DMS79 treated with DMSO at 0.1 percent for 48 hours (cell line): ENCODE measurements around the gene BET1L.

Experiments used
- DNase-seq: peaks from one replicate; lab custom pipeline; 2025; lab: John Stamatoyannopoulos, UW

BET1L gene

DNA sequence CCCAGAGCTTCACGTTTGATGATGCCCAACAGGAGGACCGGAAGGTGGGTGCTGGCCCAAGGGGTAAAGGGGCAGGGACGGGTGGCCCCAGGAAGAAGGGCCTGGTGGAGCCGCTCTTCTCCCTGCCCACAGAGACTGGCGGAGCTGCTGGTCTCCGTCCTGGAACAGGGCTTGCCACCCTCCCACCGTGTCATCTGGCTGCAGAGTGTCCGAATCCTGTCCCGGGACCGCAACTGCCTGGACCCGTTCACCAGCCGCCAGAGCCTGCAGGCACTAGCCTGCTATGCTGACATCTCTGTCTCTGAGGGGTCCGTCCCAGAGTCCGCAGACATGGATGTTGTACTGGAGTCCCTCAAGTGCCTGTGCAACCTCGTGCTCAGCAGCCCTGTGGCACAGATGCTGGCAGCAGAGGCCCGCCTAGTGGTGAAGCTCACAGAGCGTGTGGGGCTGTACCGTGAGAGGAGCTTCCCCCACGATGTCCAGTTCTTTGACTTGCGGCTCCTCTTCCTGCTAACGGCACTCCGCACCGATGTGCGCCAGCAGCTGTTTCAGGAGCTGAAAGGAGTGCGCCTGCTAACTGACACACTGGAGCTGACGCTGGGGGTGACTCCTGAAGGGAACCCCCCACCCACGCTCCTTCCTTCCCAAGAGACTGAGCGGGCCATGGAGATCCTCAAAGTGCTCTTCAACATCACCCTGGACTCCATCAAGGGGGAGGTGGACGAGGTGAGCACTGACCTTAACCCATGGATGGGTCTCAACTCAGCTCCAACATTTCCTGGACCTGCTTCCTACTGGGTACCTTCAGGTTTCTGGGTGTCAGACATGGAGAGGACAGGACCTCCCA is 2.3 kb upstream of the BET1L start:
- no peak for DNase-seq

DNA sequence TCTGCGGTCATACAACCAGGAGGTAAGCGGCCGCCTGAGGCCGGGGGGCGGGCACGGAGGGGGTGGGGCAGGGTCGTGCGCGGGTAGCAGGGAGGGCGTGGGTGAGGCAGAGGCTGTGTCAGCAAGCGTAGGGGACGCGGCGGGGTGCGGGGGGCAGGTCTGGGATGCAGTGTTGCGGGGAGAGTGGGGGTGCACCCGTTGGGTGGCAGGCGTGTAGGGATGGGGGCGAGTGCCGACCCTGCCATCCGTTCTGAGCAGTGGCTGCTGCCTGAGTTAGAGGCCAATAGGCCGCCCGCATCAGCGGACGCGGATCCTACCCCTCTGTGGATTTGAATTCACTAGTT is 1.7 kb upstream of the BET1L start:
- no peak for DNase-seq

DNA sequence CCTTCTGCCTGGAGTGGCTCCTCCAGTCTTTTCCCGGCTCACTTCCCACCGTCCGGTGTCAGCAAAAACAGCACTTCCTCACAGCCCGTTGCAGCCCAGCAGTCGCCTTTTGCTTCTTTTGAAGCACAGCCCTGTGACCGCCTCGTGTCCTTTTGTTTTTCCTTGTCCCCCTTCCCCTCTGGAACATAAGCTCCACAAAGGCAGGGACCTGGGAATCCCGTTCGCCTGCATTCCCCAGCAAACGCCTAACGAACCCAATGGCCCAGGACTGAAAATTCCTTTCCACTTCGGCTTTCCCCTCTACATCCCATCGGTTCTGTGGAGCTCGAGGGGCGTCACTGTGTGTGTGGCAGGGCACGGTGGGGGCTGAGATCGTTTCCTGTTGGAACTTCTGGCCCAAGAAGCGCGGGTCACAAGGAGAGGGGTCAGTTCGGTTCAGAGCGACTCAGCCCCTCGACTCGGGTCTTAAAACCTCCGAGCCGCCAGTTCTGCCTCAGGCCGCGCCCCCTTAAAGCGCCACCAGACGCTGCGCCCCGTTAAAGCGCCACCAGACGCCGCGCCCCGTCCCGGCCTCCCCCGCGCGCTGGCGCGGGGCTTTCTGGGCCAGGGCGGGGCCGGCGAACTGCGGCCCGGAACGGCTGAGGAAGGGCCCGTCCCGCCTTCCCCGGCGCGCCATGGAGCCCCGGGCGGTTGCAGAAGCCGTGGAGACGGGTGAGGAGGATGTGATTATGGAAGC is 1.1 kb upstream of the BET1L start:
- peak; percentile 28 for DNase-seq

DNA sequence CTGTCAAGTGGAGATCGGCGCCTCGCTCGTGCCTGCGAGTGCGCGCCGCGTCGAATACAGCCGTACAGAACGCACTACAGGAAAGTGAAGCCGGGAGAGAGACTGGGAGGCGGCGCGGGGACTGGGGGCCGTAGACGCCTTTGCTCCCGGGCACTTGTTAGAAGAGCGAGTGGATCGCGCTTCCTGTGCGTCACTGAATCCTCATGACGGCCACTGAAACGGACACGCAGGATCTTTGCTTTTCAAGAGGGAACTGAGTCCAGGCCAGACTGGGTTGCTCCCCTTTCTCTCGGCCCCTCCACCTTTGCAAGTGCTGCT is 623 bp upstream of the BET1L start:
- DNase-seq: no peak

DNA sequence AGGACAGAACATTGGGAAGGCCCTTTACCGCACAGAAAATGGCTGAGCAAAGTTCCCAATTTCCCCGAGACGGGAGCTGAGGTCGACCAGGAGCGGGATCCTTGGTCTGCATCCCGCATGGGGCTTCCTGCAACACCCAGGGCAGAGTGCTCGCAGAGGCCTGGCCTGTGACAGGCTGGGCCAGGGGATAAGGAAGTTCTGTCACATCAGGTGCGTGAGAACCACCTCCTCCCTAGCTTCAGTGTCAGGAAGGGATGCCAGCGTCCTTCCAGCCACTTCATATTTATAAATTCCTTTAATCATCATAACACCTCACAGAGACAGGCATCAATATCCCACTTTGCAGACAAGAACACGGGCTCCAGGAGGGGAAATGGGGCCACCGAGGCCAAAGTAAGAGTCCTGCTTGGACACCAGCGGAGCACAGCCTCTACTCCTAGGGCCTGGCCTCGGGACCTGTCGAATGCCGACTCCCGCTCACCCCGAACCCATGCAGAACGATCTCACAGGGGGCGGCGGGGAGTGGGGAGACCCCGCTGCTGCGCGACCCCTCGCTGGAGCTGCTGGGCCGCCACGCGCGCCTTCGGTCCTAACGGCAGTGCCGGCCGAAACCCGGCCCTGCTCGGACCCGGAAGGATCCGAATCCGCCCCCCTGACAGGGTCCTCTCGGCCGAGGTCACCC is 532 bp downstream of the BET1L start:
- no peak for DNase-seq

DNA sequence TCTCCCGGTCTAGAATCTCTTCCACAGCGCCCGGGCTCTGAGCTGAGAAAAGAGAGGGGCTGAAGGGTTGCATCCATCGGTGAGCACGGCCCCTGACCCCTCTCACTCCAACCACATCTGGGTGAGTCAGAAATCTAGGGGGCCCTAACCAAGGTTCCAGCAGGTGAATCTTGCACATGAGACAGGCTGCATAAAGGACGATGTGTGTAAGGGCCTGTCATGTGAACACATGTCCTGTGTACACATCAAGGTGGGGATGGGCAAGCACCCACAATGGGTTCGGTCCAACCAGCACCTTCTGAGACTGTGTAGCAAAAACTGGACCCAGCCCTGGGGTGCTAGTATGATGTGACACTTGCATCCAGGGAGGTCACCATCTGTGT is 1.2 kb downstream of the BET1L start:
- DNase-seq: no peak

DNA sequence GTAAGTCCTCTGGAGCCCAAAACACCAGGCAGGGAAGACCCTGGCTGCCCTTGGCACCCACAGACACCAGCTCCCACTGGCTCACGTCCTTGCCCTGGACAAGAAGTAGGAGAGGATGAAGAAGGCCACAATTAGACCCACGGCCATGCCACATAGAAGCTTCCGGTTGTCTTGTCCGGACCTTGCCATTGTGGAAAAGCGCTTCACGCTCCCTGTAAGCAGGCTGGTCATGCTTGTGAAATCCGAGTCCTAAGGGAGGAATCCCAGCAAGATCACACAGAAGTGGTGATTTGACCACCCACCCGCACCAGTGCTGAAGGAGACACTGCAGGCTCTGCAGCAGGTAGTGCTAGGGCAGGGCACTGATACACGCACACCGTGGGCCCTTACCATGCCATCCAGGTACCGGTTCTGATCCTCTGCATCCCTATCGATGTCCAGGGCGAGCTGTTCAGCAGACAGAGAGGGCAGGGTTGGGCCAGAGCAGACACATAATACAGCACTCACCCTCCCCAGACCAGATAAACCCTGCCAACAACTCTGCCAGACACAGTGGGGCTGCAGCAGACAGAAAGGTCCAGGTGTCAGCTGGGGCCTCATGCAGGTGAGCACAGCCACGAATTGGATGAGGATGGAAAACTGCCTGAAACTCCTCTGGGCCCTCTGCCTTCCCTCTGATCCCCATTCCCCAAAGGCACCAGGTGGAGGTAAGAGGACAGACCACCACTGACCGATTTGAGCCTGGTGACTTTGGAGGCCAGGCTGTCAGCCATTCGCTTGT is 1.8 kb downstream of the BET1L start:
- DNase-seq: no peak

DNA sequence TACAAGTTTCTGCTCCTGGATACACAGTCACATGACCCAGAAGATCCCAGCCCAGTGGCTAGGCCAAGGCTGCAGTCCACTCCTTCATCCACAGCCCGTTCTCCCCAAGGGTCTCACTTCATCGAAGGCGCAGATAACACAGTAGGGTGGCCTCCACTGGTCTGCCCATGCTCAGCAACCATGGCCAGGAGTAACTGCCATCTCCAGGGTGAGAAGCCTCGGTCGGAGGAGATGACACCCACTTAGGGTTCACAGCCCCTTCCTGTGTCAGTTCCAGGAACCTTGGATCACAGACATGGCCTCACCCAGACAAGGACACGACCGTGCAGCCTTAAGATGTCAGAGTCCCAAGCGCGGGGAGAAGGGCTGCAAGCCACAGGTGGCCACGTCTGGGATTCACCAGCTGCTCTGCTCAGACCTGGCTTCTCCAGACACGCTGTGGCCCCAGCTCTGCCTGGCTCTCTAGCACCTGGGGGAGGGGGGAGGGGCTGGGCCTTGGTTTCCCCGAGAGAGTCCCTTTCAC is 2.6 kb downstream of the BET1L start:
- no peak for DNase-seq

DNA sequence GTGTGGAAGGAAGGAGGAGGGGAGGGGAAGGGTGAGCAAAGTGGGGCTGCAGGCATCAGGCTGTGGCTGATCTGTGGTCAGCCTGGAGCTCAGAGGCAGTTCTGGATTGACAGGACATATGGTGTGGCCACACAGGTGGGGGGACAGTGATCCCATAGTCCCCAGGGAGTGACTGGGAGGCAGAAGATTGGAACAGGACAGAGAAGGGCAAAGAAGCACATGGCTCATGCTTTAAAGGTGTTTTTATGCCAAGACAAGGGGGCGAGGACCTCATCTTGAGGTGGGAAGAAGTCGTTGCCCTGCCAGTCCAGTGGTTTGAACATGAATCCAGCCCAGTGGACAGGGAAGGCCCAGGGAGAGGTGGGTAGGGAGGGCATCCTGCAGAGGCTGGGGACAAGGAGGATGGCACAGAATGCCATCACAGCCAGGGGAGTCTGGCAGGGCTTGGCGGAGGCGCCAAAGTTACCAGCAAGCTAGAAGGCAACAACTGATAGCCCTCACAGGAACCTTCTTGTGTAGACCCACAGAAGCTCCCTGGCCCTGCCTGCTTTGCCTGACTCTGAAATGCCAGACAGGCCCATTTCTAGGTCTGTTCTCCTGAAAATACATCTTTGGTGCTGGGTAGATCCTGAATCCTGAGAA is 3.1 kb downstream of the BET1L start:
- DNase-seq: no peak

DNA sequence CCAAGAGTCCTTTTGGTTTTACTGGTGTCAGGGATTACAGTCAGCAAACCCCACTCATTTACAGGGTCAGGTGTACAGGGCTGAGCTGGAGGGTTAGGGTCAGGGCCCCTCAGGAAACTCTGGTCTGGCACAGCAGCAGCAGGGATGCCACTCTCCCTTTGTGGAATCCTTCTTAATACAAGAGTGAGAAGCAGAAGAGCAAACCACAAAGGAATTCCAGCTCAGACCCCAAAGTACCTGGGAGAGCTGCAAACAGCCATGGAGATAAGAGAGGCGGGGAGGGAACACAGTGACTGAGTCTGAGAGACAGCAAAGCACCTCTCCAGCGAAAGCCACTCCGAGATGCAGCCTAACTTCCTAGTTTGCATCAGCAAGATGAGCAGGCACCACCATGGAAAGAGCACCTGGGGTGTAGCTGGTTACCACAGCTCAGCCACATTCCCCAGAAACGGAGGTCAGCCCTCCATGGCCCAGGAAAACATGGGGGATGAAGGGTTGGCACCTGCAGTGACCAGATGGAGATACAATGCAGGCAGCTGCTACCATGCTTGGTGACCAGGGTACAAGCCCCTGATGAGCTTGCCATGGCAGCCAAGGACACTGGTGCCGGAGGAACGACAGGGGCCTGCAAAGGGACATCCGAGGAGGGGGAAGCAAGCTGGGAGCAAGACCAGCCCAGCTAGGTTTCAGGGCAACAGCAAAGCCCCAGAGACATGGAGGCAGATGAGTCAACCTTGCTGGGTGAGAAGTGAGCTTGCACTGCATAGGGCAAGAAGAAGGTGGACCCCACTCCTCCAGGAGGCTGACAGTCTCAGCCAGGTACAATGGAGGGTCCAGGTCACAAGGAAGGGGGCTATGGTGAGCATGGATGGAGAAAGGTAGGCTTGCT is 3.9 kb downstream of the BET1L start:
- DNase-seq: no peak

DNA sequence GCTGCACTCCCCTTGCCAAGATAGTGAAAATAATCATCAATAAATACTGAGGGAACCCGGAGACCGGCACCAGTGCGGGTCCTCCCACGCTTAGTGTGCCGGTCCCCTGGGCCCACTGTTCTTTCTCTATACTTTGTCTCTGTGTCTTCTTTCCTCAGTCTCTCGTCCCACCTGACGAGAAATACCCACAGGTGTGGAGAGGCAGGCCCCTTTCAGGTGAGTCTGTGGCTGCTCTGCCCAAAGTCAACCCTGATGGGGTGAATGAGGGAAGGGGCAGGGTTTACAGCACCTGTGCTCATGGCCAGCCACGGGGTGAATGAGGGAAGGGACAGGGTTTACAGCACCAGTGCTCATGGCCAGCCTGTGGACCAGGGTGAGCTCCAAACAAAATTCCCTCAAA is 4.7 kb downstream of the BET1L start:
- DNase-seq: no peak

DNA sequence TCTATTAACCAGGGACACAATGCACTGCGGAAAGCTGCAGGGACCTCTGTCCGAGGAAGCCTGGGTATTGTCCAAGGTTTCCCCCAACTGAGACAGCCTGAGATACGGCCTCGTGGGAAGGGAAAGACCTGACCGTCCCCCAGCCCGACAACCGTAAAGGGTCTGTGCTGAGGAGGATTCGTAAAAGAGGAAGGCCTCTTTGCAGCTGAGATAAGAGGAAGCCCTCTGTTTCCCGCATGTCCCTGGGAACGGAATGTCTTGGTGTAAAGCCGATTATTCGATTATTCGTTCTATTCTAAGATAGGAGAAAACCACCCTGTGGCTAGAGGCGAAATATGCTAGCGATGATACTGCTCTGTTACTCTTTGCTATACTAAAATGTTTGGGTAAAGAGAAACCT is 5.2 kb downstream of the BET1L start:
- no peak for DNase-seq

DNA sequence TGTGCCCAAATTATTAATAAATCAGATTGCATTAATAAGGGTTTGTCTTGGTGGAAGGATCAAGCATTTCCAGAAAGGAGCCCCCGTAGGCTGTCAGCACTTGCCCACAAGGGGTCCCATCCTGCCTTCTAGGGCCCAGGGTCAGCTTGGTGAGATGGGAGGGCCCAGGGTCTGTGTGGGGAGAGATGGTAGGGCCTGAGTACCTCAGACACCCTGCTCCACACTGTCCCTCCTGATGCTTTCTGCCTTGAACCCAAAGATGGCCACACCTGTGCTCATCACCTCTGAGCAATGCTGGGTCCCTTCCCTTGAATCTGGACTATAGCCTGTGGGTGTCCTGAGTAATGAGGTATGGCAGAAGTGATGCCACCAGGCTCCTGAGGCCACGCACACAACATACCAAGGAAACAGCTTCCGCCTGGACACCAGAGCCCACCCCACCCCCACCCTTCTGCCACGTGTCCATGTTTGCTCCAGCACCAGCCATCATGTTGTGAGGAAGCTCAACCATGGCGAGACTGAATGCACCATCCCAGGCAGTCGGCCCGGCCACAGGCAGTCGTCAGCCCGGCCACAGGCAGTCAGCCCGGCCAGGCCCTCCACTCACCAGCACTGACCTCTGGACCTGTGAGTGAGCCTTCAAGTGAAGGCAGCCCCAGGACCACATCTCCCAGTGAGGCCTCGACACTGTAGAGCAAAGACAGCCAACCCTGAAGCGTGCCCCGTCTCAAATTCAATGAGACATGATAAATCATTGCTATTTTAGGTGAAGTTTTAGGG is 6.8 kb downstream of the BET1L start:
- no peak for DNase-seq

DNA sequence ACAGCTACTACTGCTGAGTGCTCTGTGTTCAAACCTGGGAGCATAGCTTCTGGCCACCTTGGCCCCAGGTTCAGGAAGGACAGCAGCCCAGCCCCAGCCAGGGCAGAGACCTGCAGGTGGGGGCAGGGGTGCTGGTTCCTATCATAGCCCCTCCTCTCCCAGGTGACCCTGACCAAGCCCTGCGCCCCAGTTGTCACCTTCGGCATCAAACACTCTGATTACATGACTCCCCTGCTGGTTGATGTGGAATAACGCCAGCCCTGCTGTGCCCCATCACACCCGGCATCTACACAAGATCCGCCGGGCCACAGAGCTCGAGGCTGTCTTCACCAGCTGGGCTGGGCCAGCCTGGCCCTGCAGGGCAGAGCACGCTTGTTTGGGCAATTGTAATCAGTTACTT is 7.4 kb downstream of the BET1L start:
- DNase-seq: no peak

DNA sequence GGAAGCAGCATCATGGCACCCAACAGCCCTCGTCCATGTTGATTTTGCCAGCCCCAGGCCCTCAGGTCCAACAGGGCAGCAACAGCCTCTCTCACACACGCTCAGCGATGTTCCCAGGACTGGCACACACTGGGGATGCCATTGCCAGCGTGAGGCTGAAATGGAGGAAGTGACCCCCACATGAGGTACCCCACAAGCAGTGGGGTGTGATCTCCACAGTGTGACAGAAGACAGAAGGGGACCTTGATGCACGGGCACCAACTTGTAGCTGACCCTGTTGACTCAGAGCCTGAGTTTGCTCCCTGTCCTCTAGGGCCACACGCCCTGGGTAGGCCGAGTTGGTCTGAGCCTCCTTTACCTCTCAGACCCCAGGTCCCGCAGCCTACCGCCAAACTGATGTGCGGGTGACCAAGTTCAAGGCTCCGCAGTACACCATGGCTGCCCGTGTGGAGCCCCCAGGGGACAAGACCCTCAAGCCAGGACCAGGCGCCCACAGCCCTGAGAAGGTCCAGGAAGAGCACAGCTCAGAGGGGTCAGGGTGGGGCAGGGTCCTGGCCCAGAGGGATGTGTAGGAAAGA is 8.1 kb downstream of the BET1L start:
- no peak for DNase-seq

DNA sequence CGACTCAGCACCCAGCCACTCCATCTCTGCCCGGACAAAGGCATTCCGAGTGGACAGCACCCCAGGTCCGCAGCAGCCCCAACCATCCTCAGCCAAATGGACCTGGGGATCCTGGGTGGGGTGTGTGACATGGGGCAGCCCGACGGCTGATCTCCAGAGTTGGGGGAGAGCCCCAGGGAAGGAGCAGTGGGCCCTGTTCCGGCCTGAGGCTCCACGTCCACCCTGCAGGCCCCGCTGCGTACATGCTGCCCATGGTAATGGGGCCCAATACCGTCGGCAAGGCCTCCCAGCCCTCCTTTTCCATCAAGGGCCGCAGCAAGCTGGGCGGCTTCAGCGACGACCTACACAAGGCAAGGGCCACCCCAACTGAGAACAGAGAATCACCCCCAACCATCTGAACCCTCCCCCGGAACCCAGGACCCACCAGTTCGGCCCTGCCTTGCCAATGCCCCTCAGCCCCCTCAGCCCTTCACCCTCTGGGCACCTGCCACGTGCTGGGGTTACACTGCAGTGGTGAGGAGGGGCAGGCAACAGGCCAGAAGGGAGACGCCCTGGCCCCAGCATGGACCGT is 8.9 kb downstream of the BET1L start:
- DNase-seq: no peak

DNA sequence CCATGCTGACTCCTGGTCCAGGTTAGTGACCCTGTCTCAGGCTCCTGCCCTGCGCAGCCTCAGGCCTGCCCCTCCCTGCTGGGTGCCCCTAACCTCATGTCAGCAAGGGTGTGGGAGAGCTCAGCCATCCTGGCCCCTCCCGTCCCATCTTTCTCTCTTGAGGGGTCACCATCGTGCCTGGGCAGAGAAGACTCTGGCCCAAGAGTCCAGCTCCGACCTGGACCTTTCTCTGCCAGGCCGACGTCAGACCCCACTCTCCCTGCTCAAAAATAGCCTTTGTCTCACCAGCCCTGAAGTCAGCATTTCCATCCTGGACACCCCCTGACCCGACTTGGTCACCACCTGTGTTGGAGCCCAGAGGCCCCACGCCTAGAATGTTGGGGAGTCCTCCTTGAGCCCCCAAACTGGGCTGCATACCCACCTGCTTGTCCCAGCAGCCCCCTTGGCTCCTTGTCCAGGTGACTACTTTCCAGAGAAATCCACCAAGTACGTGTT is 9.4 kb downstream of the BET1L start:
- DNase-seq: no peak

DNA sequence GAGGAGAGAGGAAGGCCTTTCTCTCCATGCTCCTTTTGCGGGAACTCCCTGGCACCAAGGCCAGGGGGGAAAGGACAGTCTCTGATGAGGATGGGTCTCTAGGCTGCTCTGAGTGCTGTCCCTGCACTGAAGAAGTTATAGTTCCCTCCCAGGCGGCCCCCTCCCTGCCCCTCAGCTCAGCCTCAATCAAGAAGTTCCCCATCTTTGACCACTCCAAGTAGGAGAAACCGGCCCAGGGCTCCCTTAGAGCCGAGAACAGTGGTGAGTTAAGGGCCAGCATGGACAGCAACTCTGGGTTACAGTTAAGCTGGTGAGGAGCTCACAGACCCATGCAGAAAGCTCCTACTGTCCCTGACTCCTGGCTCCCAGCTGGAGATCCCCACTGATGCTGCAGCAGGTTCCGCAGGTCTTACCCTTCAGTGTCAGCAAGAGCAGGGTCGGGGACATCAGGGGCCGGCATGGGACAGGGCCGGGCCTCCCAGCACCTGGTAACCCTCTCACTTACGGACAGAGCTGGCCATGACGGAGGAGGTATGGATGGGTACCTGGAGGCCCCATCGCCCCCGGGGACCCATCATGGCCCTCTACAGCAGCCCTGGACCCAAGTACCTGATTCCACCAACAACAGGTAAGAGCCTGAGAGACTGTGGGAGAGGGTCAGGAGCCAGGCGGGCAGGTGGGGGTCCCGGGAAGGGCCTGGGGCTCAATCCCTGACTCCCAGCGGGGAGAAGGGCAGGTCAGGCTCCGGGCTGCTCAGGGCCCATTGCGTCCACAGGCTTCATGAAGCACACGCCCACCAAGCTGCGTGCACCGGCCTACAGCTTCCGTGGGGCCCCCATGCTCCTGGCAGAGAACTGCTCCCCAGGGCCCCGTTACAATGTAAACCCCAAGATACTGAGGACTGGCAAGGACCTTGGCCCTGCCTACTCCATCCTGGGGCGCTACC is 10.1 kb downstream of the BET1L start:
- no peak for DNase-seq
